Kidney (tissue), 14 donors: Measurements from ENCODE around the gene HRAS. TPM values are rescaled to one million over a fixed set of nuclear protein-coding genes. Genes with fewer than 3 reads are reported as not detected.

Experiments
- DNase-seq, 5 donors: peaks; one replicate each; pipeline ENCODE4 v3.0.0-alpha.2; 2013 to 2020
- FAIRE-seq: peaks from 2 replicates; lab custom pipeline; 2012; peaks lifted over from hg19 to GRCh38; lab: Jason Lieb, UNC
- H3K27ac ChIP-seq, 2 donors: one replicate each; pipeline ENCODE4 v1.7.0; 2013; ENCODE audit warnings: low read depth in 2 of 2, low read length in 2 of 2, inconsistent platforms in 1 of 2
- H3K27me3 ChIP-seq: one replicate; pipeline ENCODE4 v1.7.1; 2013; ENCODE audit warnings: low read length, inconsistent platforms; ENCODE audit not compliant: control insufficient read depth, insufficient read depth
- H3K36me3 ChIP-seq, 3 donors: one replicate each; pipeline versions ENCODE4 v1.7.0 to v1.7.1; 2013; ENCODE audit warnings: low read length in 3 of 3, control low read depth in 1 of 3, inconsistent platforms in 1 of 3; ENCODE audit not compliant: insufficient read depth in 3 of 3, control insufficient read depth in 2 of 3
- H3K4me1 ChIP-seq, 3 donors: one replicate each; pipeline versions ENCODE4 v1.7.0 to v1.7.1; 2013; ENCODE audit warnings: low read length in 3 of 3, inconsistent platforms in 1 of 3, low read depth in 1 of 3; ENCODE audit not compliant: control insufficient read depth in 2 of 3, insufficient read depth in 2 of 3
- H3K4me3 ChIP-seq, 3 donors: one replicate each; pipeline versions ENCODE4 v1.7.0 to v1.8.1; 2013; ENCODE audit warnings: low read length in 3 of 3, control low read depth in 1 of 3, inconsistent platforms in 1 of 3
- H3K9ac ChIP-seq, 3 donors: one replicate each; pipeline versions ENCODE4 v1.7.0 to v1.7.1; 2013; ENCODE audit warnings: low read length in 3 of 3, control low read depth in 1 of 3, inconsistent platforms in 1 of 3
- H3K9me3 ChIP-seq, 3 donors: one replicate each; pipeline versions ENCODE4 v1.7.0 to v1.7.1; 2013; ENCODE audit warnings: low read length in 3 of 3, control low read depth in 1 of 3, inconsistent platforms in 1 of 3; ENCODE audit not compliant: control insufficient read depth in 2 of 3, insufficient read depth in 1 of 3
- CTCF ChIP-seq: IDR thresholded peaks from 3 replicates; pipeline ENCODE4 v1.5.1; 2012; ENCODE audit warnings: mild to moderate bottlenecking, moderate library complexity, borderline replicate concordance; ENCODE audit not compliant: insufficient read depth; ENCODE audit errors: extremely low read depth
- intact Hi-C: fragments of 100-400 bp; cut with DNase I; formaldehyde crosslinking; loops from one replicate; pipeline ENCODE4 v1.11.1; 2022
- polyA plus RNA-seq: library from polyadenylated mRNA; stranded (reverse); fragments of 350-450 nt; fragmentation: Illumina TruSeq; extraction: RNeasy Lipid Tissue Mini Kit (QIAGEN cat#74804); gene quantifications from one replicate; pipeline ENCODE4 v1.2.3, GENCODE V29; 2014; ENCODE audit warnings: low read depth, low replicate concordance; ENCODE audit not compliant: insufficient read depth
- total RNA-seq: library from RNA; stranded (reverse); fragmentation: NEBNext Ultra II Directional; extraction: Animal tissue kit (Norgen Biotek cat#: 25700); gene quantifications from one replicate; pipeline ENCODE4 v1.2.1, GENCODE V29; 2021
- donor health status: control.
- donor health status: control.
- donor health status: control.
- donor health status: control.
- donor health status: control.
- donor health status: DM: yes; HTN: yes; CAD: no.
- donor health status: Normal renal cell carcinoma (clear cell type).

HRAS gene
- total and polyA plus RNA-seq, 2 donors from 2014 or later, result 66.1 to 100 TPM

- H3K9ac ChIP-seq, result no peak overlapping the region
- TF ChIP-seq CTCF, result no peak
- H3K36me3 ChIP-seq, result peaks cover 0 to 3% (median 3%) of the 10 kb centered on the region in 3 donors
- H3K4me1 ChIP-seq, result no peaks in the 10 kb centered on the region
- DNase-seq (no peak), FAIRE-seq (no peak)
- no peaks in the 10 kb centered on the region for H3K9me3 ChIP-seq
- intact Hi-C loops, result no loop called here
- no peak overlapping the region for H3K27ac ChIP-seq
- no peaks in the 10 kb centered on the region for H3K27me3 ChIP-seq
- no peak overlapping the region for H3K4me3 ChIP-seq
These were observed 20.8 kb downstream of the HRAS start for GRCh38 chr11:514606-515005.

GRCh38 chr11:512761-513595 is 22.4 kb downstream of the HRAS start:
- no peak overlapping the region for H3K4me3 ChIP-seq

GRCh38 chr11:508956-509355 is 26.4 kb downstream of the HRAS start:
- Histone ChIP-seq H3K9ac (no peak overlapping the region), H3K27ac (no peak overlapping the region), H3K9me3 (no peaks in the 10 kb centered on the region), H3K27me3 (no peaks in the 10 kb centered on the region), H3K4me1 (peaks cover 2 to 13% (median 9%) of the 10 kb centered on the region in 3 donors), H3K36me3 (peaks cover 0 to 3% (median 3%) of the 10 kb centered on the region in 3 donors), H3K4me3 (no peak overlapping the region)
- TF ChIP-seq CTCF, result no peak
- FAIRE-seq, result no peak
- DNase-seq, result peak in 1 of 5 donors; percentile 38
- intact Hi-C loops, result no loop called here

More at GRCh38 chr11:512761-513595, 22.4 kb downstream of the HRAS start:
- peaks cover 0 to 3% (median 3%) of the 10 kb centered on the region in 3 donors for H3K36me3 ChIP-seq
- FAIRE-seq (no peak), DNase-seq (no peak)
- no peak overlapping the region for H3K27ac ChIP-seq
- H3K9ac ChIP-seq, result no peak overlapping the region
- no peak for TF ChIP-seq CTCF
- intact Hi-C loops, result no loop called here
- H3K9me3 ChIP-seq, result no peaks in the 10 kb centered on the region
- no peaks in the 10 kb centered on the region for H3K27me3 ChIP-seq
- peaks cover 0 to under 1% (median 0%) of the 10 kb centered on the region in 3 donors for H3K4me1 ChIP-seq
